Transverse colon (tissue), 4 donors: ENCODE results near the gene MEF2D. TPM values are rescaled to one million over a fixed set of nuclear protein-coding genes. Genes with fewer than 3 reads are reported as not detected.

ENCODE experiments used
- DNase-seq: peaks from one replicate; pipeline ENCODE4 v3.0.0-alpha.2; 2019
- H3K27ac ChIP-seq, 4 donors: fragments of 200-600 bp; sonication (generic); 2 replicates each; pipeline ENCODE4 v1.5.1; 2016 to 2018; ENCODE audit warnings: inconsistent platforms in 4 of 4
- H3K27me3 ChIP-seq: fragments of 200-600 bp; sonication (generic); 2 replicates; pipeline ENCODE4 v1.5.1; 2017; ENCODE audit warnings: inconsistent platforms
- H3K36me3 ChIP-seq, 4 donors: fragments of 200-600 bp; sonication (generic); 2 replicates each; pipeline ENCODE4 v1.5.1; 2017 to 2019; ENCODE audit warnings: inconsistent platforms in 4 of 4
- H3K4me1 ChIP-seq, 4 donors: fragments of 200-600 bp; sonication (generic); 2 replicates each; pipeline ENCODE4 v1.5.1; 2017 to 2020; ENCODE audit warnings: inconsistent platforms in 4 of 4
- H3K4me3 ChIP-seq, 4 donors: fragments of 200-600 bp; sonication (generic); 1 replicate in 1 of 4; 2 replicates in 3 of 4; pipeline versions ENCODE4 v1.5.1 to v1.6.1; 2017 to 2019; ENCODE audit warnings: inconsistent platforms in 4 of 4
- H3K9me3 ChIP-seq, 2 donors: fragments of 200-600 bp; sonication (generic); 2 replicates each; pipeline ENCODE4 v1.5.1; 2017 to 2019; ENCODE audit warnings: inconsistent platforms in 2 of 2
- CTCF ChIP-seq, 5 experiments: fragments of 200-600 bp in 3 of 5; fragments of 450-650 bp in 2 of 5; sonication (generic) in 3 of 5; IDR thresholded peaks; 1 replicate in 2 of 5; 2 replicates in 3 of 5; pipeline ENCODE4 v1.5.1; 2016 to 2017; ENCODE audit warnings: antibody characterized with exemption in 5 of 5, inconsistent platforms in 3 of 5, mild to moderate bottlenecking in 2 of 5, moderate library complexity in 1 of 5
- EP300 ChIP-seq: sonication (generic); formaldehyde crosslinking; IDR thresholded peaks from one replicate; pipeline ENCODE4 v1.6.1; 2017; ENCODE audit warnings: antibody characterized with exemption, low read depth
- POLR2A ChIP-seq: fragments of 450-650 bp; IDR thresholded peaks from one replicate; pipeline ENCODE4 v1.6.1; 2016; ENCODE audit warnings: antibody characterized with exemption, mild to moderate bottlenecking, moderate library complexity
- POLR2AphosphoS5 ChIP-seq, 3 donors: sonication (generic); formaldehyde crosslinking; IDR thresholded peaks; one replicate each; pipeline ENCODE4 v1.6.1; 2016; ENCODE audit warnings: antibody characterized with exemption in 3 of 3
- WGBS, 2 donors: methylation state at CpG; one replicate each; pipeline ENCODE4 v1.1.5; 2018; ENCODE audit warnings: low coverage in 1 of 2; 5-methylcytosine and 5-hydroxymethylcytosine counted together
- in situ Hi-C, 4 donors: fragments of 200-750 bp; cut with MboI; loops; one replicate each; pipeline versions ENCODE4 v1.15.0 to v1.15.1; 2017; ENCODE audit warnings: low sequenced_read_pairs in 3 of 4, low pct_ligation_motif_present in 1 of 4, low pct_unique_long_range_greater_than_20kb in 1 of 4
- intact Hi-C: fragments of 100-400 bp; cut with DNase I; formaldehyde crosslinking; loops from one replicate; pipeline ENCODE4 v1.15.1; 2023; ENCODE audit warnings: low total_unique reads
- small RNA-seq, 4 donors: library from RNA; depleted of rRNA; stranded (forward); fragments of <200 nt; gene quantifications; one replicate each; pipeline ENCODE3, GENCODE V24; 2016
- total RNA-seq, 4 donors: library from RNA; depleted of rRNA; stranded (reverse); fragments of >200 nt; gene quantifications; one replicate each; pipeline ENCODE4 v1.1.0, GENCODE V29; 2016

The MEF2D gene
- total RNA-seq, 4 donors from 2014 or later: 26.1 to 200 (median 85.7) TPM

DNA sequence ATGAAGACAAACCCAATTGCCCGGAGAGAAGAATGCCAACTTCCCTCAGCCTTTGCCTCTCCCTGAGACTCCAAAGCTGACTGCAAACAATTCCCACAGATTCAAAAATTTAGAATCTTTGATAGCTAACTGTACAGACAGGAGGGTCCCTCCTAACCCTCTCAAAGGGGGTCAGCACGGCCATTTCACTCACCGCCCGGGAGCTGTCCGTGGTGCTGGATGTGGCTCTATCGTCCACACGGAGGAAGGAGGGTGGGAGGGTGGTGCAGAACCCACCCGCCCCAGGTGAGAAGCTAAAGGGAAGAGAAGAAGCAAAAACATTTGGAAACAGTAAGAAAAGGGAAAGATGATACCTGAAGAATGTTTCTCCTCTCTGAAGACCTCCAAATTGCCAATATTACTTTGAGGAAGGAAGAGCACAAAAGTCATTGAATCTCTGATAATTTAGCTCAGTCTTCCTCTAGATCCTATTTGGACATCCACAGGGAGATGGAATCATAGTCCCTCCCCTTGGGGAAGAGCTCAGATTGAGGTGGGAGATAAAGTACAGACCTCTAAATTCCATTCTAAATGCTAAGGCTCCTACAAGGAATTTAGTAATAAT is 86.0 kb downstream of the MEF2D start:
- 17% methylated on average over 8 of the region's 8 CpGs; no CpG with 5 or more reads in 1 of the 2 donors for WGBS, 2 donors
- intact Hi-C loops: no loop called here
- TF ChIP-seq POLR2A: no peak
- TF ChIP-seq CTCF (IDR thresholded peaks at IDR 0.05): no peak
- TF ChIP-seq EP300: no peak
- no peak for TF ChIP-seq POLR2AphosphoS5 (IDR thresholded peaks at IDR 0.05)
- Histone ChIP-seq H3K9me3 (no peaks in the 10 kb centered on the region), H3K4me3 (no peak overlapping the region), H3K27me3 (peaks cover 78% of the 10 kb centered on the region), H3K36me3 (no peaks in the 10 kb centered on the region), H3K4me1 (no peaks in the 10 kb centered on the region), H3K27ac (no peak overlapping the region)
- in situ Hi-C loops: no loop called here
- no peak for DNase-seq

Small RNA genes lying within 50 kb of the gene (small RNA-seq; reads per million reads assigned to genes)
- gene MIR9-1 (0 reads per million in 4 donors), gene RF00019 (0 reads per million in 4 donors)

Other genes with a start within 250 kb of the MEF2D start
- gene SMG5, start 217.9 kb downstream of the MEF2D start, total RNA-seq: 100 to 1,000 TPM in 2 of 4 donors, 10 to 100 TPM in 2; 72.1 to 134 (median 102) TPM
- 10 to 100 TPM in 1 of 4 donors, 1 to 10 TPM in 3; 2.0 to 13.1 (median 3.9) TPM for gene TMEM79, start 216.4 kb downstream of the MEF2D start, total RNA-seq
- 10 to 100 TPM in 3 of 4 donors, 1 to 10 TPM in 1; 4.0 to 65.9 (median 38.2) TPM for gene GLMP, start 205.1 kb downstream of the MEF2D start, total RNA-seq
- not detected for gene VHLL, start 201.5 kb downstream of the MEF2D start, total RNA-seq
- gene CCT3, start 162.5 kb downstream of the MEF2D start, total RNA-seq: 100 to 1,000 TPM in 2 of 4 donors, 10 to 100 TPM in 2; 55.1 to 145 (median 90.7) TPM
- not detected for gene TSACC, start 162.2 kb downstream of the MEF2D start, total RNA-seq
- not detected for gene RHBG, start 131.6 kb downstream of the MEF2D start, total RNA-seq
- gene IQGAP3, start 71.8 kb upstream of the MEF2D start, total RNA-seq: 1 to 10 TPM; 1.7 to 9.4 (median 2.9) TPM
- gene TTC24, start 78.9 kb upstream of the MEF2D start, total RNA-seq: not detected
- 100 to 1,000 TPM in 1 of 4 donors, 10 to 100 TPM in 3; 25.1 to 104 (median 77.5) TPM for gene NAXE, start 91.0 kb upstream of the MEF2D start, total RNA-seq
- gene GPATCH4, start 100.7 kb upstream of the MEF2D start, total RNA-seq: 100 to 1,000 TPM in 1 of 4 donors, 10 to 100 TPM in 3; 12.4 to 113 (median 28.9) TPM
- 1 to 10 TPM in 1 of 4 donors, under 1 TPM in 1, not detected in 2; 0.55 to 1.9 TPM for gene HAPLN2, start 118.6 kb upstream of the MEF2D start, total RNA-seq
- under 1 TPM in 2 of 4 donors, not detected in 2; 0.55 to 0.95 TPM for gene BCAN, start 141.3 kb upstream of the MEF2D start, total RNA-seq
- 10 to 100 TPM in 1 of 4 donors, 1 to 10 TPM in 3; 3.3 to 15.5 (median 5.5) TPM for gene NES, start 176.6 kb upstream of the MEF2D start, total RNA-seq
- 1 to 10 TPM in 1 of 4 donors, under 1 TPM in 1, not detected in 2; 0.79 to 1.9 TPM for gene CRABP2, start 204.8 kb upstream of the MEF2D start, total RNA-seq
- gene METTL25B, start 227.7 kb upstream of the MEF2D start, total RNA-seq: 10 to 100 TPM; 37.4 to 40.8 (median 39.0) TPM
- 10 to 100 TPM; 25.8 to 61.7 (median 33.1) TPM for gene ISG20L2, start 228.0 kb upstream of the MEF2D start, total RNA-seq
- 10 to 100 TPM in 3 of 4 donors, 1 to 10 TPM in 1; 6.8 to 44.9 (median 37.1) TPM for gene MRPL24, start 240.3 kb upstream of the MEF2D start, total RNA-seq